Ascending aorta (tissue), 2 donors: ENCODE results near the gene GORASP2. TPM values are rescaled to one million over a fixed set of nuclear protein-coding genes. Genes with fewer than 3 reads are reported as not detected.

Experiments used
- DNase-seq, 2 donors: peaks; one replicate each; pipeline ENCODE4 v3.0.0-alpha.2; 2019; ENCODE audit warnings: low spot score in 2 of 2
- H3K27ac ChIP-seq, 2 donors: fragments of 200-600 bp; sonication (generic); one replicate each; pipeline ENCODE4 v1.5.1; 2016 to 2017; ENCODE audit warnings: mild to moderate bottlenecking in 1 of 2
- H3K27me3 ChIP-seq: fragments of 200-600 bp; sonication (generic); one replicate; pipeline ENCODE4 v1.5.1; 2017
- H3K36me3 ChIP-seq, 2 donors: fragments of 200-600 bp; sonication (generic); one replicate each; pipeline ENCODE4 v1.5.1; 2016
- H3K4me1 ChIP-seq, 2 donors: fragments of 200-600 bp; sonication (generic); one replicate each; pipeline ENCODE4 v1.5.1; 2016 to 2017; ENCODE audit warnings: mild to moderate bottlenecking in 1 of 2
- H3K4me3 ChIP-seq, 2 donors: fragments of 200-600 bp; sonication (generic); one replicate each; pipeline ENCODE4 v1.5.1; 2016 to 2017; ENCODE audit warnings: mild to moderate bottlenecking in 1 of 2
- H3K9me3 ChIP-seq, 2 donors: fragments of 200-600 bp; sonication (generic); one replicate each; pipeline ENCODE4 v1.5.1; 2016
- intact Hi-C: fragments of 100-400 bp; cut with DNase I; formaldehyde crosslinking; loops from one replicate; pipeline ENCODE4 v1.15.1; 2023
- total RNA-seq: library from RNA; depleted of rRNA; stranded (reverse); fragments of >200 nt; gene quantifications from one replicate; pipeline ENCODE4 v1.1.0, GENCODE V29; 2016
- TF ChIP-seq, protein P1 (sequence below), 3 experiments: fragments of 200-600 bp in 2 of 3; fragments of 450-650 bp in 1 of 3; sonication (generic) in 2 of 3; IDR thresholded peaks; one replicate each; pipeline ENCODE4 v1.5.1; 2016 to 2019; ENCODE audit warnings: antibody characterized with exemption in 3 of 3, mild to moderate bottlenecking in 1 of 3, moderate library complexity in 1 of 3

Gene GORASP2
- total RNA-seq, 1 donor from 2014 or later = 21.5 TPM

- TF ChIP-seq, protein P1, sequence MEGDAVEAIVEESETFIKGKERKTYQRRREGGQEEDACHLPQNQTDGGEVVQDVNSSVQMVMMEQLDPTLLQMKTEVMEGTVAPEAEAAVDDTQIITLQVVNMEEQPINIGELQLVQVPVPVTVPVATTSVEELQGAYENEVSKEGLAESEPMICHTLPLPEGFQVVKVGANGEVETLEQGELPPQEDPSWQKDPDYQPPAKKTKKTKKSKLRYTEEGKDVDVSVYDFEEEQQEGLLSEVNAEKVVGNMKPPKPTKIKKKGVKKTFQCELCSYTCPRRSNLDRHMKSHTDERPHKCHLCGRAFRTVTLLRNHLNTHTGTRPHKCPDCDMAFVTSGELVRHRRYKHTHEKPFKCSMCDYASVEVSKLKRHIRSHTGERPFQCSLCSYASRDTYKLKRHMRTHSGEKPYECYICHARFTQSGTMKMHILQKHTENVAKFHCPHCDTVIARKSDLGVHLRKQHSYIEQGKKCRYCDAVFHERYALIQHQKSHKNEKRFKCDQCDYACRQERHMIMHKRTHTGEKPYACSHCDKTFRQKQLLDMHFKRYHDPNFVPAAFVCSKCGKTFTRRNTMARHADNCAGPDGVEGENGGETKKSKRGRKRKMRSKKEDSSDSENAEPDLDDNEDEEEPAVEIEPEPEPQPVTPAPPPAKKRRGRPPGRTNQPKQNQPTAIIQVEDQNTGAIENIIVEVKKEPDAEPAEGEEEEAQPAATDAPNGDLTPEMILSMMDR (IDR thresholded peaks at IDR 0.05) = no peak
- DNase-seq = no peak
- intact Hi-C loops = no loop called here
- H3K4me3 ChIP-seq = peak overlapping the region; percentile 91 to 100
- H3K27ac ChIP-seq = no peak overlapping the region
- H3K36me3 ChIP-seq = no peaks in the 10 kb centered on the region
- H3K4me1 ChIP-seq = peaks cover 3 to 21% of the 10 kb centered on the region in 2 donors
- H3K9me3 ChIP-seq = no peaks in the 10 kb centered on the region
- H3K27me3 ChIP-seq = no peaks in the 10 kb centered on the region
These were observed 1.9 kb downstream of the GORASP2 start for GRCh38 chr2:170930991-170931266.

DNA sequence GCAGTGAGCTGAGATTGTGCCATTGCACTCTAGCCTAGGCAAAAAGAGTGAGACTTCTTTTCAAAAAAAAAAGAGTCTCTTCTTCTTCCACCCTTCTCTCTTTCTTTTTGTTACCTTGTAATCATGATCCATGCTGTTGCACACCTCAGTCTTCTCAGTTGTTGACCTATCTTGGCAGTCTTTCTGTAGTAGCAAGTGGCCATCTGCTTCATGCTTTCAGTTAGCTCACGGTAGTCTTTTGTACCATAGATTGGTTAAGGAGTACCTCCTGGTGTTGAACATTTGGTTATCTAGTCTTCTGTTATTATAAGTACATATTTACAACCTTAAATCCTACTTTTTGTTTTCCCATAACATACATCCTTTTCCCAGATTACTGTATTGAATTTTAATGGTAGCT lies 3.1 kb downstream of the GORASP2 start:
- H3K4me1 ChIP-seq = peaks cover 3 to 21% of the 10 kb centered on the region in 2 donors
- no peaks in the 10 kb centered on the region for H3K27me3 ChIP-seq

DNA sequence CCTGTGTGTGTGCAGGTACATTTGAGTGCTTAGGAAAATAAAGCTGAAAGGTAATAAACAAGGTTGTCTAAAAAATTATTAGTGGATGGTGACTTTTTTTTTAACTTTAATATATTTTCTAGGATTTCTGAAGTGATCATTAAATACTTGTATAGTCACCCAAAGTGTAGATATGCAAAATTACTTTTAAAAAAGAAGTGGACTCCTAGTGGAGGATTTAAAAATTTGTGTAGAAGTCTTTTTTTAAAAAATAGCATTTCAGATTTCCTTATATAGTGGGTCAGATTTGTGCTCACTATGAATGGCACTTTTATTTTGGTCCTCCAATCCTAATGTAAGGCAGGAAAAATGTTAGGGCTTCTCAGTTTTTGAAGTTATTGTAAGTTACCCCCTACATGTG lies 3.9 kb downstream of the GORASP2 start:
- H3K9me3 ChIP-seq = no peaks in the 10 kb centered on the region
- intact Hi-C loops = no loop called here
- peaks cover 3 to 23% of the 10 kb centered on the region in 2 donors for H3K4me1 ChIP-seq
- H3K27me3 ChIP-seq = no peaks in the 10 kb centered on the region
- no peak for DNase-seq
- H3K36me3 ChIP-seq = peaks cover 0 to 9% of the 10 kb centered on the region in 2 donors
- TF ChIP-seq, protein P1 (IDR thresholded peaks at IDR 0.05) = no peak
- H3K4me3 ChIP-seq = no peak overlapping the region
- H3K27ac ChIP-seq = no peak overlapping the region

More for the DNA sequence above, 3.1 kb downstream of the GORASP2 start:
- H3K4me3 ChIP-seq = no peak overlapping the region
- no peak overlapping the region for H3K27ac ChIP-seq
- no peaks in the 10 kb centered on the region for H3K9me3 ChIP-seq
- TF ChIP-seq, protein P1 (IDR thresholded peaks at IDR 0.05) = no peak
- intact Hi-C loops = no loop called here
- DNase-seq = no peak
- H3K36me3 ChIP-seq = peaks cover 0 to 5% of the 10 kb centered on the region in 2 donors

DNA sequence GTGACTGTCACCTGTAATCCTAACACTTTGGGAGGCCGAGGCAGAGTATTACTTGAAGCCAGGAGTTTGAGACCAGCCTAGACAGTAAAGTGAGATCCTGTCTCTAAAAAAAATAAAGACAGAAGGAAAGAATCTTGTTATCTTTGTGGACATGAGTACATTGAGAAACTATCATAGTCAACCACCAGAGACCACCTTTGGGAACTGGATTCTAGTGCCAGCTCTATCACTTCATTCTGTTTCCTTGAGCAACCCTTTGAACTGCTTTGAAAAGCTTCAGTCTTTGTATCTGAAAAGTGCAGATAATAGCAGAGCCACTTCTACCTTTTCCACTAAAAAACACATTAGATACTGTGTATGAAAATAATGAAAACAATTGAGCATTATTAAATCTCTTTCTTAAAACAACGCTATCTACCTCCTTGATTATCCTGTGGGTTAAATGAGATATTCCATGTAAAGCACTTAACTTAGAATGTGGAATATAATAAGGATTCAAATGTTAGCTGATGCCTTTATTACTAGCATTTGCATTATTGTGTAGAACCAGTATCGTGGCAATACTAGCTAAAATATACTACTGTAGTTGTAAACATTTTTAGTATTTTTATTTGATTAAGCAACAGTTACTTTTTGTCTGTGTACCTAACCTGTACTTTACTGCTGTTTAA lies 8.8 kb downstream of the GORASP2 start:
- Histone ChIP-seq H3K9me3 (no peaks in the 10 kb centered on the region), H3K27ac (no peak overlapping the region), H3K4me1 (peaks cover 0 to 3% of the 10 kb centered on the region in 2 donors), H3K36me3 (peaks cover 0 to 11% of the 10 kb centered on the region in 2 donors), H3K27me3 (no peaks in the 10 kb centered on the region), H3K4me3 (no peak overlapping the region)
- intact Hi-C loops = no loop called here
- TF ChIP-seq, protein P1 (IDR thresholded peaks at IDR 0.05) = no peak
- no peak for DNase-seq

GRCh38 chr2:170940066-170940465 lies 11.0 kb downstream of the GORASP2 start:
- no peaks in the 10 kb centered on the region for H3K9me3 ChIP-seq
- no peak overlapping the region for H3K27ac ChIP-seq
- no peaks in the 10 kb centered on the region for H3K27me3 ChIP-seq
- peaks cover 0 to 11% of the 10 kb centered on the region in 2 donors for H3K36me3 ChIP-seq
- no peak for DNase-seq
- intact Hi-C loops = no loop called here
- TF ChIP-seq, protein P1 (IDR thresholded peaks at IDR 0.05) = no peak
- H3K4me1 ChIP-seq = peaks cover 0 to 5% of the 10 kb centered on the region in 2 donors
- H3K4me3 ChIP-seq = no peak overlapping the region

- H3K4me3 ChIP-seq = no peak overlapping the region
- intact Hi-C loops = no loop called here
- TF ChIP-seq, protein P1 (IDR thresholded peaks at IDR 0.05) = no peak
These were observed 13.6 kb downstream of the GORASP2 start for GRCh38 chr2:170942615-170943014.

More at GRCh38 chr2:170942615-170943014, 13.6 kb downstream of the GORASP2 start:
- peaks cover 0 to 4% of the 10 kb centered on the region in 2 donors for H3K36me3 ChIP-seq
- no peaks in the 10 kb centered on the region for H3K9me3 ChIP-seq
- H3K27me3 ChIP-seq = no peaks in the 10 kb centered on the region
- no peak overlapping the region for H3K27ac ChIP-seq
- DNase-seq = no peak
- H3K4me1 ChIP-seq = peaks cover 0 to 4% of the 10 kb centered on the region in 2 donors
